SK-N-MC (cell line): Measurements from ENCODE around the gene CD4.

Source experiments
- DNase-seq: peaks from one replicate; pipeline ENCODE4 v3.0.0-alpha.2; 2011; ENCODE audit warnings: low read depth, low spot score
- H3K27ac ChIP-seq: fragments of 200-600 bp; sonication (generic); 2 replicates; pipeline ENCODE4 v1.5.1; 2016; ENCODE audit warnings: mixed run types
- H3K36me3 ChIP-seq: fragments of 200-600 bp; sonication (generic); 2 replicates; pipeline ENCODE4 v1.6.1; 2017; ENCODE audit warnings: antibody characterized with exemption, low read length, mixed read lengths; ENCODE audit not compliant: insufficient read depth
- H3K4me3 ChIP-seq: fragments of 200-600 bp; sonication (generic); 2 replicates; pipeline ENCODE4 v1.5.1; 2016
- H3K9ac ChIP-seq: fragments of 200-600 bp; sonication (generic); 2 replicates; pipeline ENCODE4 v1.8.0; 2017; ENCODE audit warnings: mixed run types, mixed read lengths; ENCODE audit not compliant: insufficient read length
- H3K9me3 ChIP-seq: fragments of 200-600 bp; sonication (generic); 2 replicates; pipeline ENCODE4 v1.6.1; 2017; ENCODE audit warnings: low read depth, mild to moderate bottlenecking, antibody characterized with exemption, low read length, moderate library complexity, mixed read lengths
- EZH2 ChIP-seq: fragments of 200-600 bp; sonication (generic); IDR thresholded peaks from one replicate; pipeline ENCODE4 v1.6.1; 2017; ENCODE audit warnings: antibody characterized with exemption
- FOXP2 ChIP-seq: optimal IDR thresholded peaks from 2 replicates; pipeline ENCODE3; 2011; ENCODE audit warnings: mild to moderate bottlenecking, moderate library complexity; ENCODE audit not compliant: insufficient read depth; ENCODE audit errors: extremely low read length, control extremely low read depth
- POLR2AphosphoS5 ChIP-seq: IDR thresholded peaks from 2 replicates; pipeline ENCODE4 v1.6.1; 2012; ENCODE audit warnings: mild to moderate bottlenecking, low read depth, low read length, borderline replicate concordance

CD4 gene

DNA sequence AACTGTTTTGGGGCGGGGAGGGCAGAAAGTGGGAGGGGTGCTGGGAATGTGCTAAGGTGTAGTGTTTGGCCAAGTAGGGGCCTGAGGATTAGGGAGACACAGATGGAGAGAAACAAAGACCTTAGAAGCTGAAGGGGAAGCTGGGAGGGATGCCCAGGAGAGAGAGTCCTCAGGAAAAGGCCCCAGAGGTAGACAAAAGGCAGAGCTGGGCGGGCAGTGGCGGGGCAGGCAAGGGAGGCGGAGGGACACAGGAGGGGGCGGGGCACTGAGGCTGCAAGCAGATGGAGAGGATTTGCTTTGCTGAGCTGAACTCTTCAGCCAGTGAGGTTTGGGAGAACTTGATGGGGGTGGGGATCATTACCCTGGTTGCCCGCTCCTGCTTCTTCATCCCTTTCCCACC is 20.3 kb upstream of the CD4 start:
- no peak for DNase-seq
- peaks cover 21% of the 10 kb centered on the region; the same call in 1 of the 2 replicates for H3K36me3 ChIP-seq
- peak overlapping the region; percentile 87 for H3K4me3 ChIP-seq
- no peaks in the 10 kb centered on the region for H3K9me3 ChIP-seq
- H3K27ac ChIP-seq, result 0 out of 2 replicates have a peak overlapping the region, but pooled peaks have one; percentile 15
- H3K9ac ChIP-seq, result no peak overlapping the region
- TF ChIP-seq EZH2 (no peak), POLR2AphosphoS5 (no peak), FOXP2 (no peak)

DNA sequence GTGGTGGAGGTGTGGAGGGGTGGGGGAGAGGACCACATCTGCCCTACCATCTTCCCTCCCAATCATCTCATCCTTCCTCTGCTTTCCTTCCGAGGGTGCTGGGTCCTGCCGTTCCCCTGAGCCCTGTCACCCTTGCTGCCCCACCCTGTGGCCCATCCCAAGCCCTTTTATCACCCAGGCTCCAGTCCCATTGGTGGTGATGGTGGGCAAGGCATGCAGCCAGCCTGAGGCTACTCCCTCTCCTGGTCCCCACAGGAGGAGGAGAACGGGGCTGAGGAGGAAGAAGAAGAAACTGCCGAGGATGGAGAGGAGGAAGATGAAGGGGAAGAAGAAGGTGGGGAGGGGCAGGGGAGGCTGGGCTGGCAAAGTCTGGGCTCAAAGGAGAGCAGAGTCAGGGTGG is 19.7 kb upstream of the CD4 start:
- Histone ChIP-seq H3K36me3 (peaks cover 21% of the 10 kb centered on the region; the same call in 1 of the 2 replicates), H3K9me3 (no peaks in the 10 kb centered on the region), H3K4me3 (no peak overlapping the region), H3K9ac (no peak overlapping the region), H3K27ac (no peak overlapping the region)
- DNase-seq, result no peak
- TF ChIP-seq FOXP2, result no peak
- no peak for TF ChIP-seq POLR2AphosphoS5
- TF ChIP-seq EZH2, result no peak

DNA sequence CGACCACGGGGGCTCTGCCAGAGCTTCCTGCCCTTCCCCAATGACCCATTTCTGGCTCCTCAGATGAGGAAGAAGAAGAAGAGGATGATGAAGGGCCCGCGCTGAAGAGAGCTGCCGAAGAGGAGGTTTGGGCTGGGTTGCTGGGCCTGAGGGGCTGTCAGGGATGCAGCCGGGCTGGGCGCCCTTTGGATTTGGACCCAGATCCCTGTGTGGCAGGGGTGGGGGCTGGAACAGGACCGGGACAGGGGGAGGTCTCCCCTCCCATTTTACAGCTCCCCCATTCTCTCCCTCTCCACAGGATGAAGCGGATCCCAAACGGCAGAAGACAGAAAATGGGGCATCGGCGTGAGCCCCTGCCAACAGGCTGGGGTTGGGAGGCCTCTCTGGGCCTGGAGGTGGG is 19.2 kb upstream of the CD4 start:
- no peak for TF ChIP-seq EZH2
- TF ChIP-seq FOXP2, result no peak
- TF ChIP-seq POLR2AphosphoS5, result no peak
- no peak overlapping the region for H3K9ac ChIP-seq
- no peak for DNase-seq
- no peak overlapping the region for H3K27ac ChIP-seq
- no peaks in the 10 kb centered on the region for H3K9me3 ChIP-seq
- peaks cover 21% of the 10 kb centered on the region; the same call in 1 of the 2 replicates for H3K36me3 ChIP-seq
- H3K4me3 ChIP-seq, result no peak overlapping the region

DNA sequence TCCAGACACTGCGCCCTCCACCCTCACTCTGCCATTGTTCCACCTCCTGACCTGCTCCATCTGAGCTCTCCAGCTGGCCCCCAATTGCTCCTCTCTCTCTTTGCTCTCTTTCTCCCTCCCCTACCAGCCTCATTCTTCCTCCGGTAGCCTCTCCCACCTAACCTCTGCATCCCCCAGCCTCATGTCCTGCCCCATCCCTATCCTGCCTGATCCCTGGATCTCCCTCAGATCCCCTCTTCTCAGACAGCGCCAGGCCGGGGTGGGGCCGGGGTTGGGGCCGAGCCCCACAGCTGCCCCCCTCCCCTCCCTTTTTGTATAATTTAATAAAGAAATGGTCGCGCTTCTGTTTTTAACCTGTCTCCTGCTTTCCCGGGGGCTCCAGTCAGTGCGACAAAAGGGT is 18.7 kb upstream of the CD4 start:
- Histone ChIP-seq H3K9ac (no peak overlapping the region), H3K27ac (no peak overlapping the region), H3K36me3 (peaks cover 21% of the 10 kb centered on the region; the same call in 1 of the 2 replicates), H3K4me3 (no peak overlapping the region), H3K9me3 (no peaks in the 10 kb centered on the region)
- no peak for TF ChIP-seq POLR2AphosphoS5
- TF ChIP-seq FOXP2, result no peak
- no peak for TF ChIP-seq EZH2
- DNase-seq, result no peak

DNA sequence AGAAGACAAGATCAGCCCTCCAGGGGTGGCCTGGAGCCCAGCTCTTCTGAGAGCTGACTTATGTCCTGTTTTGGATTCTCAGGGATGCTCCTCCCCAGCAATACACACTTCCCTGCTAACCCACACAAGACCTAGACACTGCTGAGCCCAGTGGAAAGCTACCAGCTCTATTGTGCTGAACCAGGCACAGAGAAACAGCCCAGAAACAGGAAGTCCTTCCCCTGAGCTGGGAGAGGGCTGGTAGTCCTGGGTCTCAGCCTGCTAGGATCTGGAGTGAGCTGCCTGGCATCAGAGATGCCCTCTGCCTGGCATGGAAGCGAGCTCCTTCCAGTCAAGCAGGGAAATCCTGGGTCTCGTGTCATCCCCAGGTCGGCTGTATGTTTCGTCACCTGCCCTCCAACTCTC is 18.2 kb upstream of the CD4 start:
- DNase-seq, result no peak
- H3K4me3 ChIP-seq, result no peak overlapping the region
- peaks cover 21% of the 10 kb centered on the region; the same call in 1 of the 2 replicates for H3K36me3 ChIP-seq
- no peaks in the 10 kb centered on the region for H3K9me3 ChIP-seq
- H3K27ac ChIP-seq, result 0 out of 2 replicates have a peak overlapping the region, but pooled peaks have one; percentile 36
- no peak for TF ChIP-seq FOXP2
- TF ChIP-seq POLR2AphosphoS5, result 0 out of 2 replicates have a peak, but pooled peaks have one; percentile 9
- H3K9ac ChIP-seq, result no peak overlapping the region

DNA sequence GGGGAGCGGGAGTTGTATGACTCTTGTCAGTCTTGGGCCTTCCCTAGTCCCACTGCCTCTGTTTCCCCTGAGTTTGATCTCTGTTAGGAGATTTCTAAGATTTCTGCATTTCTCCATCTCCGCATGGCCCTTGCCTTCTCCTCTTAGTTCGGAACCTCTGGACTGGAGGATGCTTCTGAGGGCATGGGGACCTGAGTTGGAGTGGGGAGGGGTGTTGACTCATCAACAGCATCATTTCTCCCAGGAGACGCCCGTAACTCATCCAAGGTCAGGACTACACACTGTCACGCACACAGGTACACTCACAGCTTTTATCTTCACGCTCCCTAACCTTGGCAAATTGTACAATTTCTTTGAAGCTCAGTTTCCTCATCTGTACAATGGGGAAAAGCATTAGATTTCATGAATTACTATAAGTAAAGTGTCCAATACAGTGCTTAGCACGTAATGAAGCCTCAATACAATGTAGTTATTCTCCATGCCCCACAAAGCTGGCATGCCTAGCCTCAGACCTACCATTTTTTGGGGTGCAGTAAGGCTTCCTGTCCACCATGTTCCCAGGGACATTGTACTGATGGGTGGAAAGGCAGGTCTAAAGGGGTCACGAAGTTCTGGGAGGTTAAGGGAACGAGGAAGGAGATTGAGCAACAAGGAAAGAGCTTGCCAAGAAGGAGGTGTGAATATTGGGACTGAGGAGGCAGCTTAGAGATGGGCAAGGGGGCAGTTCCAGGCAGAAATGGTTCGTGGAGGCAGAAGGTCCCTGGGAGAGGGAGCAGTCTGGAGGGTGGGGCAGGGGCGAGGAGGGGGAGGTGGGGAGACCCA is 17.6 kb upstream of the CD4 start:
- H3K27ac ChIP-seq, result 0 out of 2 replicates have a peak overlapping the region, but pooled peaks have one; percentile 39
- H3K36me3 ChIP-seq, result peaks cover 21% of the 10 kb centered on the region; the same call in 1 of the 2 replicates
- H3K9ac ChIP-seq, result no peak overlapping the region
- TF ChIP-seq EZH2 (no peak), POLR2AphosphoS5 (0 out of 2 replicates have a peak, but pooled peaks have one; percentile 40)
- no peaks in the 10 kb centered on the region for H3K9me3 ChIP-seq
- H3K4me3 ChIP-seq, result no peak overlapping the region
- no peak for DNase-seq

DNA sequence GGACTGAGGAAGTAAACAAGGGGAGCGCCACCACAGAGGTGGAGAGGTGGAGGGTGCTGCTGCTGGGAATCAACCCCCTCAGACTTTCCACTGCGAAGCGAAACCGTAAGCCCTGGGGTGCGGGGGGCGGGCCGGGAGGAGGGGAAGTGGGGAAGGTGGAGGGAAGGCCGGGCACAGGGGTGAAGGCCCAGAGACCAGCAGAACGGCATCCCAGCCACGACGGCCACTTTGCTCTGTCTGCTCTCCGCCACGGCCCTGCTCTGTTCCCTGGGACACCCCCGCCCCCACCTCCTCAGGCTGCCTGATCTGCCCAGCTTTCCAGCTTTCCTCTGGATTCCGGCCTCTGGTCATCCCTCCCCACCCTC is 17.0 kb upstream of the CD4 start, which contains the start of gene LAG3:
TSS of gene LAG3 (plus strand) at position 190 of the 365 bp plus-strand sequence. CDS start 333 bp downstream, outside the sequence.
- TF ChIP-seq EZH2 (no peak), POLR2AphosphoS5 (no peak), FOXP2 (no peak)
- no peak within 1 kb of the TSS for H3K9ac ChIP-seq
- no peak within 1 kb of the TSS for H3K4me3 ChIP-seq
- peaks cover 21% of the 10 kb centered on the region; the same call in 1 of the 2 replicates for H3K36me3 ChIP-seq
- H3K9me3 ChIP-seq, result no peaks in the 10 kb centered on the region
- H3K27ac ChIP-seq, result 0 out of 2 replicates have a peak within 1 kb of the TSS, but pooled peaks have one; percentile 39
- no peak for DNase-seq

DNA sequence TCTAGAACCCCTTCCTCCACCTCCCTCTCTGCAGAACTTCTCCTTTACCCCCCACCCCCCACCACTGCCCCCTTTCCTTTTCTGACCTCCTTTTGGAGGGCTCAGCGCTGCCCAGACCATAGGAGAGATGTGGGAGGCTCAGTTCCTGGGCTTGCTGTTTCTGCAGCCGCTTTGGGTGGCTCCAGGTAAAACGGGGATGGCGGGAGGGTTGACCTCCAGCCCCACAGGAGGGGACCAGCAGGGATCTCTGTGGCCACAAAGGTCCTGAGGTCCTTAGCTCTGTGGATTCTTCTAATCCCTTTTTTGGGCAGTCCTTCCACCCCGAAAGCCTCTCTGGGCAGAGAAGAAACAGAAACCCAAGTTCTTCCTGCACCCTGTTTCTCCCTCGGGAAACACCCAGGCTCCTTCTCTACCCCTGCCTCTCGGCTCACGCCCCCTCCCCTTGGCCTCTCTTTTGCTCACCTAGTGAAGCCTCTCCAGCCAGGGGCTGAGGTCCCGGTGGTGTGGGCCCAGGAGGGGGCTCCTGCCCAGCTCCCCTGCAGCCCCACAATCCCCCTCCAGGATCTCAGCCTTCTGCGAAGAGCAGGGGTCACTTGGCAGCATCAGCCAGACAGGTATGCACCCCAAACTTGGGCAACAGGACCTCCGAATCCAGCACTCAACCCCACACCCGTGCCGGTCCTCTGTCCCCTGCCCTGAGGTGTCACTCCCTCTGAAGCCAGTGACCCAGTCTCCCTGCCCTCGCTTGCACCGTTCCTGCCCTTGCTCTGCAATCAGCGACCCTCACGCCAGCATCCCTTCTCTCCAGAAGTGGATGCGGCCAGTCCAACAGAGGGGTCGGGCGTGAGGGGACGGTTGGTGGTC is 16.4 kb upstream of the CD4 start:
- H3K9ac ChIP-seq, result no peak overlapping the region
- no peak overlapping the region for H3K27ac ChIP-seq
- H3K4me3 ChIP-seq, result no peak overlapping the region
- peaks cover 21% of the 10 kb centered on the region; the same call in 1 of the 2 replicates for H3K36me3 ChIP-seq
- no peak for TF ChIP-seq FOXP2
- no peak for TF ChIP-seq POLR2AphosphoS5
- TF ChIP-seq EZH2, result no peak
- no peak for DNase-seq
- no peaks in the 10 kb centered on the region for H3K9me3 ChIP-seq
